ENCODE data around the gene CLASP2.

DNA sequence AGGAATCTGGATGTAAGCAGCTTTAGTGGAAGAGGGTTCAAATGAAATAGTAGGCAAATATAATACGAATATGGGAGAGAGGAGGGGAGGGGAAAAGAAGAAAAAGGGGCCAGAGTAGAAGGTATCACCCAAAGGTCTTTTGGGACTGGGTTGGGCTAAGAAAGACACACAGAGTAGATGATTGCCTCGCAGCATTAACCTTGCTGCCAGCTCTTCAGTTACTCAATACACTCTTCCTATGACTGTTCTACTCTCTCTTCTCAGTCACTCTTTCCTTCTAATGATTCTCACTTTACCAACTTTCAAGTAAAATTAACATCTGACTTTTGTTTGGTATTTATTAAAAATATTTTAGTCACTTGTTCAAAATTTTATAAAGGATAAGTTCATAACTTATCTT is 52.8 kb downstream of the CLASP2 start:
- TF ChIP-seq, protein P1, sequence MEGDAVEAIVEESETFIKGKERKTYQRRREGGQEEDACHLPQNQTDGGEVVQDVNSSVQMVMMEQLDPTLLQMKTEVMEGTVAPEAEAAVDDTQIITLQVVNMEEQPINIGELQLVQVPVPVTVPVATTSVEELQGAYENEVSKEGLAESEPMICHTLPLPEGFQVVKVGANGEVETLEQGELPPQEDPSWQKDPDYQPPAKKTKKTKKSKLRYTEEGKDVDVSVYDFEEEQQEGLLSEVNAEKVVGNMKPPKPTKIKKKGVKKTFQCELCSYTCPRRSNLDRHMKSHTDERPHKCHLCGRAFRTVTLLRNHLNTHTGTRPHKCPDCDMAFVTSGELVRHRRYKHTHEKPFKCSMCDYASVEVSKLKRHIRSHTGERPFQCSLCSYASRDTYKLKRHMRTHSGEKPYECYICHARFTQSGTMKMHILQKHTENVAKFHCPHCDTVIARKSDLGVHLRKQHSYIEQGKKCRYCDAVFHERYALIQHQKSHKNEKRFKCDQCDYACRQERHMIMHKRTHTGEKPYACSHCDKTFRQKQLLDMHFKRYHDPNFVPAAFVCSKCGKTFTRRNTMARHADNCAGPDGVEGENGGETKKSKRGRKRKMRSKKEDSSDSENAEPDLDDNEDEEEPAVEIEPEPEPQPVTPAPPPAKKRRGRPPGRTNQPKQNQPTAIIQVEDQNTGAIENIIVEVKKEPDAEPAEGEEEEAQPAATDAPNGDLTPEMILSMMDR (IDR thresholded peaks at IDR 0.05 in 4 of 5, conservative IDR thresholded peaks at IDR 0.05 in 1 of 5), result no peak
- TF ChIP-seq POLR2A (IDR thresholded peaks at IDR 0.05), result no peak
